ENCODE measurements around the gene TICRR.

DNA sequence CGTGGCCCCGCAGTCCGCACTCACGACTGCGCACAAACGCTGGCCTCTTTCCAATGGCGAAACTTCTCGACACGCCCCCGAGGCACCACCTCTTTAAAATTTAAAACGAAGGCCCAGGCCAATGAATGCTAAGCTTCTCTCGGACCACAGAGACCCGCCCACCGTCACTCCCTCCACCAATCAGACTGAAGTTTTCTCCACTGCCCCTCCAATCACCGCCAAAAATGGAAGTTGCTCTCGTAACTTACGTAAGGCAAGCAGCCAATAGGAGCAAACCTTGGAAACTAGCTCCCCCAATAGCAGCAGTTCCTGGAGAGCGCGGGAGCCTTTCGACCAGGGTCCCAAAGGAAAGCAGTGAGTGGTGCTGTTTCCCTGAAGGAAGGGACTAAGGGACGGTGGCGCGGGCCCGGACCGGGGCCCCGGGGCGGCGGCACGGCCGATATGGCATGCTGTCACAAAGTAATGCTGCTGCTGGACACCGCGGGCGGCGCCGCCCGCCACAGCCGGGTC lies at the start of gene TICRR:
- TF ChIP-seq, protein P1, sequence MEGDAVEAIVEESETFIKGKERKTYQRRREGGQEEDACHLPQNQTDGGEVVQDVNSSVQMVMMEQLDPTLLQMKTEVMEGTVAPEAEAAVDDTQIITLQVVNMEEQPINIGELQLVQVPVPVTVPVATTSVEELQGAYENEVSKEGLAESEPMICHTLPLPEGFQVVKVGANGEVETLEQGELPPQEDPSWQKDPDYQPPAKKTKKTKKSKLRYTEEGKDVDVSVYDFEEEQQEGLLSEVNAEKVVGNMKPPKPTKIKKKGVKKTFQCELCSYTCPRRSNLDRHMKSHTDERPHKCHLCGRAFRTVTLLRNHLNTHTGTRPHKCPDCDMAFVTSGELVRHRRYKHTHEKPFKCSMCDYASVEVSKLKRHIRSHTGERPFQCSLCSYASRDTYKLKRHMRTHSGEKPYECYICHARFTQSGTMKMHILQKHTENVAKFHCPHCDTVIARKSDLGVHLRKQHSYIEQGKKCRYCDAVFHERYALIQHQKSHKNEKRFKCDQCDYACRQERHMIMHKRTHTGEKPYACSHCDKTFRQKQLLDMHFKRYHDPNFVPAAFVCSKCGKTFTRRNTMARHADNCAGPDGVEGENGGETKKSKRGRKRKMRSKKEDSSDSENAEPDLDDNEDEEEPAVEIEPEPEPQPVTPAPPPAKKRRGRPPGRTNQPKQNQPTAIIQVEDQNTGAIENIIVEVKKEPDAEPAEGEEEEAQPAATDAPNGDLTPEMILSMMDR (IDR thresholded peaks at IDR 0.05), result peak in 2 of 5 experiments; percentile 32 to 39
- peak; percentile 27 to 62 for TF ChIP-seq EP300 (IDR thresholded peaks at IDR 0.05)

All from tibial nerve (tissue), 4 donors.